ENCODE results near the gene SPA17.

The SPA17 gene

GRCh38 chr11:124670732-124671131 is 3.0 kb upstream of the SPA17 start:
- Histone ChIP-seq H3K9ac (ENCODE audit: low read depth, low read length, poor library complexity, severe bottlenecking) (no peak overlapping the region), H3K9me3 (ENCODE audit: insufficient read depth, low read depth, low read length) (no peaks in the 10 kb centered on the region), H2AFZ (ENCODE audit: low read length) (no peak overlapping the region), H3K9me2 (replicated peaks; ENCODE audit: low read depth, low read length) (no peaks in the 10 kb centered on the region), H3K36me3 (ENCODE audit: insufficient read depth, low read length) (no peaks in the 10 kb centered on the region), H3K4me1 (ENCODE audit: insufficient read depth, low read length, poor library complexity, severe bottlenecking) (peaks cover 33% of the 10 kb centered on the region), H3F3A (ENCODE audit: low read depth) (no peaks in the 10 kb centered on the region), H3K27me3 (ENCODE audit: insufficient read depth, low read length, poor library complexity, severe bottlenecking) (no peaks in the 10 kb centered on the region), H3K4me2 (ENCODE audit: low read depth, low read length, poor library complexity, severe bottlenecking) (peak overlapping the region; percentile 32), H3K79me2 (ENCODE audit: insufficient read depth, low read length) (no peaks in the 10 kb centered on the region), H4K20me1 (ENCODE audit: insufficient read depth, low read length, poor library complexity, severe bottlenecking) (no peaks in the 10 kb centered on the region), H3K4me3 (ENCODE audit: low read length, poor library complexity, severe bottlenecking) (no peak overlapping the region)
- TF ChIP-seq CTCF (conservative IDR thresholded peaks at IDR 0.05; ENCODE audit: low read length) (0 out of 2 replicates have a peak, but pooled peaks have one; percentile 10), EZH2phosphoT487 (IDR thresholded peaks at IDR 0.05; ENCODE audit: borderline replicate concordance) (no peak)

DNA sequence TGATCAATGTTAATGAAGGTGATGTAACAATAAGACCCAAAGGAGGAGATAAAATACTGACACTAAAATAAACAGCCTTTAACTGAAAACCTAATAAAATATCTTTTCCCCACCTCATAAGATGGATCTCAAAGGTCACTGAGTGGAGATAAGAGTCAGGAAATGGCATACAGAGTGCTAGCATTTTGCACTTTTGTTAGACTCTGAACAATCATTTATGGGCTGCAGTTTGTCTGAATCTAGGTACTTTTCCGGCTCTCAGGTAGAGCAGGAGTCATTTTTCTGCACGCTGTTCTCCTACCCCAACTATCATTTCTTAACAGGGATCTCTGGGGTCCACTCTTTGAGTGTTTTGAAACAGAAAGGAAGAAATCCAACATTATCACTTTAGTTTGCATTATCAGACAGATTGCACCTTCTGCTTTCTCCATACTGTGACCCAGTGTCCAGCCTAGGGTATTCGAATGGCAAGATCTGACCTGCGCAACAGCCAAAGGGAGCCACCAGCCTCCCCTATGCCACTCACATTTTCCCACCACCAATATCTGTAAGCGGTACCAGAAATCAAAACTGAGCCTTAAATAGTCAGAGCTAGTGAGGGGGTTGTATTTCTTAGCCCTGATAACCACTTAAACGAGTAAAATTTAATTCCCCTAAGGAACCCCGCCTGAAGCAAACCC is 1.0 kb upstream of the SPA17 start:
- H4K20me1 ChIP-seq (ENCODE audit: insufficient read depth, low read length, poor library complexity, severe bottlenecking): no peaks in the 10 kb centered on the region
- H3K9me2 ChIP-seq (replicated peaks; ENCODE audit: low read depth, low read length): no peaks in the 10 kb centered on the region
- H3K27me3 ChIP-seq (ENCODE audit: insufficient read depth, low read length, poor library complexity, severe bottlenecking): no peaks in the 10 kb centered on the region
- peak overlapping the region; percentile 76 for H3K9ac ChIP-seq (ENCODE audit: low read depth, low read length, poor library complexity, severe bottlenecking)
- TF ChIP-seq EZH2phosphoT487 (IDR thresholded peaks at IDR 0.05; ENCODE audit: borderline replicate concordance) (no peak), CTCF (conservative IDR thresholded peaks at IDR 0.05; ENCODE audit: low read length) (no peak)
- peaks cover 33% of the 10 kb centered on the region for H3K4me1 ChIP-seq (ENCODE audit: insufficient read depth, low read length, poor library complexity, severe bottlenecking)
- 0 out of 2 replicates have a peak overlapping the region, but pooled peaks have one; percentile 83 for H2AFZ ChIP-seq (ENCODE audit: low read length)
- no peaks in the 10 kb centered on the region for H3F3A ChIP-seq (ENCODE audit: low read depth)
- H3K36me3 ChIP-seq (ENCODE audit: insufficient read depth, low read length): no peaks in the 10 kb centered on the region
- peak overlapping the region; percentile 79 for H3K4me3 ChIP-seq (ENCODE audit: low read length, poor library complexity, severe bottlenecking)
- H3K79me2 ChIP-seq (ENCODE audit: insufficient read depth, low read length): no peaks in the 10 kb centered on the region
- no peaks in the 10 kb centered on the region for H3K9me3 ChIP-seq (ENCODE audit: insufficient read depth, low read depth, low read length)
- H3K4me2 ChIP-seq (ENCODE audit: low read depth, low read length, poor library complexity, severe bottlenecking): peak overlapping the region; percentile 60

DNA sequence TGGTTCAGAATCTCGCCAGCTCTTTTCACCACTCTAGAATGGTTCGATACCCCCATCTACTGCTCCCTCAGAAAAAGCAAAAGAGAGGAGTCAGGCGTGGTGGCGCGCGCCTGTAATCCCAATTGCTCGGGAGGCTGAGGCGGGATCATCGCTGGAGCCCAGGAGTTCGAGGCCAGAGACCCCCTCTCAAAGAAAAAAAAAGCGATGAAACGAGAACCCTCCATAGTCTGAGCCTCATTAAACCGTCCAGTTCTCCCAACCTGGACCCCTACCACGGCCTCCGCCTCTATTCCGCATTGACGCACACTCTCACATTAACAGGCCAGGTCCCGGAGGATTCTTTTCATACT is 439 bp downstream of the SPA17 start:
- no peaks in the 10 kb centered on the region for H3K9me3 ChIP-seq (ENCODE audit: insufficient read depth, low read depth, low read length)
- H3K4me2 ChIP-seq (ENCODE audit: low read depth, low read length, poor library complexity, severe bottlenecking): peak overlapping the region; percentile 65
- no peaks in the 10 kb centered on the region for H3K27me3 ChIP-seq (ENCODE audit: insufficient read depth, low read length, poor library complexity, severe bottlenecking)
- H2AFZ ChIP-seq (ENCODE audit: low read length): no peak overlapping the region
- no peaks in the 10 kb centered on the region for H3K36me3 ChIP-seq (ENCODE audit: insufficient read depth, low read length)
- no peaks in the 10 kb centered on the region for H4K20me1 ChIP-seq (ENCODE audit: insufficient read depth, low read length, poor library complexity, severe bottlenecking)
- peak overlapping the region; percentile 79 for H3K4me3 ChIP-seq (ENCODE audit: low read length, poor library complexity, severe bottlenecking)
- TF ChIP-seq EZH2phosphoT487 (IDR thresholded peaks at IDR 0.05; ENCODE audit: borderline replicate concordance) (no peak), CTCF (conservative IDR thresholded peaks at IDR 0.05; ENCODE audit: low read length) (no peak)
- H3K79me2 ChIP-seq (ENCODE audit: insufficient read depth, low read length): no peaks in the 10 kb centered on the region
- no peaks in the 10 kb centered on the region for H3F3A ChIP-seq (ENCODE audit: low read depth)
- H3K9ac ChIP-seq (ENCODE audit: low read depth, low read length, poor library complexity, severe bottlenecking): peak overlapping the region; percentile 16
- no peaks in the 10 kb centered on the region for H3K9me2 ChIP-seq (replicated peaks; ENCODE audit: low read depth, low read length)
- H3K4me1 ChIP-seq (ENCODE audit: insufficient read depth, low read length, poor library complexity, severe bottlenecking): peaks cover 33% of the 10 kb centered on the region

All from Loucy (cell line).